Endothelial cell of umbilical vein (primary cell): ENCODE measurements around the gene MOCOS. TPM values are rescaled to one million over a fixed set of nuclear protein-coding genes. Genes with fewer than 3 reads are reported as not detected.

ENCODE experiments used
- BruUV-seq: library from RNA; stranded (reverse); fragments of 400-500 nt; replicated peaks from 2 replicates; lab custom pipeline; 2021; lab: Mats Ljungman, UMichigan
- CTCF ChIA-PET: fragments of 300-600, 350-600 bp; sonication (Branson Sonifier 250); formaldehyde crosslinking; loops from one replicate; lab custom pipeline; 2021; ENCODE audit warnings: antibody characterized with exemption, inconsistent platforms; lab: Charles Lee
- POLR2A ChIA-PET: fragments of 300-600, 350-600 bp; sonication (Branson Sonifier 250); formaldehyde crosslinking; loops from one replicate; lab custom pipeline; 2021; ENCODE audit warnings: antibody characterized with exemption, inconsistent platforms; lab: Charles Lee
- DNase-seq: peaks from one replicate; pipeline ENCODE4 v3.0.0-alpha.2; 2011; ENCODE audit warnings: low read depth, low spot score
- FAIRE-seq: peaks from 2 replicates; lab custom pipeline; 2011; peaks lifted over from hg19 to GRCh38; lab: Jason Lieb, UNC
- H2AFZ ChIP-seq: 2 replicates; pipeline ENCODE4 v1.6.0; 2012; ENCODE audit warnings: low read depth, low read length, control low read depth, inconsistent platforms
- H3K27ac ChIP-seq: 2 replicates; pipeline ENCODE4 v1.5.1; 2011; ENCODE audit warnings: low read depth, mild to moderate bottlenecking, control low read depth, low read length, moderate library complexity; ENCODE audit not compliant: insufficient read depth
- H3K27me3 ChIP-seq, 2 experiments: 2 replicates each; pipeline versions ENCODE4 v1.6.0 to v1.6.1; 2011; ENCODE audit warnings: low read length in 2 of 2, mixed read lengths in 1 of 2; ENCODE audit not compliant: control insufficient read depth in 2 of 2, insufficient read depth in 2 of 2
- H3K36me3 ChIP-seq, 2 experiments: 2 replicates in 1 of 2; 3 replicates in 1 of 2; pipeline ENCODE4 v1.5.1; 2011; ENCODE audit warnings: low read length in 2 of 2, mild to moderate bottlenecking in 1 of 2, moderate library complexity in 1 of 2; ENCODE audit not compliant: control insufficient read depth in 2 of 2, insufficient read depth in 2 of 2; ENCODE audit errors: extremely low read depth in 1 of 2
- H3K4me1 ChIP-seq: 3 replicates; pipeline ENCODE4 v1.5.1; 2011; ENCODE audit warnings: mild to moderate bottlenecking, low read length; ENCODE audit not compliant: control insufficient read depth, insufficient read depth; ENCODE audit errors: extremely low read depth
- H3K4me2 ChIP-seq: 2 replicates; pipeline ENCODE4 v1.6.1; 2011; ENCODE audit warnings: low read length, control low read depth, mixed read lengths; ENCODE audit not compliant: insufficient read depth
- H3K4me3 ChIP-seq, 3 experiments: fragments of 200-600 bp in 1 of 3; sonication (generic), shearing (Covaris generic) in 1 of 3; replicated peaks in 1 of 3; 2 replicates each; pipeline ENCODE4 v1.5.1; 2011 to 2016; ENCODE audit warnings: control low read depth in 3 of 3, low read length in 3 of 3, mild to moderate bottlenecking in 2 of 3, inconsistent platforms in 1 of 3, low read depth in 1 of 3, moderate library complexity in 1 of 3; ENCODE audit not compliant: insufficient read depth in 1 of 3
- H3K79me2 ChIP-seq: 2 replicates; pipeline ENCODE4 v1.6.0; 2012; ENCODE audit warnings: low read length, inconsistent platforms; ENCODE audit not compliant: control insufficient read depth, insufficient read depth
- H3K9ac ChIP-seq: replicated peaks from 2 replicates; pipeline ENCODE3; 2011; ENCODE audit warnings: low read length, control low read depth; ENCODE audit not compliant: insufficient read depth; ENCODE audit errors: extremely low read depth
- H3K9me1 ChIP-seq: replicated peaks from 3 replicates; pipeline ENCODE4 v1.6.0; 2011; ENCODE audit warnings: mild to moderate bottlenecking, low read length; ENCODE audit not compliant: control insufficient read depth, insufficient read depth; ENCODE audit errors: extremely low read depth
- H3K9me3 ChIP-seq: replicated peaks from 2 replicates; pipeline ENCODE4 v1.5.1; 2012; ENCODE audit warnings: low read length, inconsistent platforms; ENCODE audit not compliant: control insufficient read depth, insufficient read depth
- H4K20me1 ChIP-seq: replicated peaks from 2 replicates; pipeline ENCODE3; 2011; ENCODE audit warnings: mild to moderate bottlenecking, low read length; ENCODE audit not compliant: control insufficient read depth, insufficient read depth; ENCODE audit errors: extremely low read depth
- EZH2 ChIP-seq: IDR thresholded peaks from 2 replicates; pipeline ENCODE4 v1.6.1; 2012; ENCODE audit warnings: borderline replicate concordance, low read depth, mild to moderate bottlenecking, moderate library complexity, low read length, inconsistent platforms; ENCODE audit not compliant: severe bottlenecking
- GATA2 ChIP-seq: IDR thresholded peaks from 2 replicates; pipeline ENCODE4 v1.7.0; 2011; ENCODE audit warnings: low read depth, mild to moderate bottlenecking, moderate library complexity, mixed read lengths, low read length; ENCODE audit not compliant: insufficient read length, insufficient read depth
- MYC ChIP-seq: IDR thresholded peaks from one replicate; pipeline ENCODE4 v1.6.1; 2011; ENCODE audit warnings: mild to moderate bottlenecking, low read depth, low read length
- POLR2A ChIP-seq: IDR thresholded peaks from 2 replicates; pipeline ENCODE4 v1.6.1; 2012; ENCODE audit warnings: low read depth, mild to moderate bottlenecking, control low read depth, low read length
- POLR2AphosphoS5 ChIP-seq: IDR thresholded peaks from 2 replicates; pipeline ENCODE4 v1.6.1; 2012; ENCODE audit warnings: low read depth, mild to moderate bottlenecking, control low read depth, low read length, moderate library complexity; ENCODE audit not compliant: insufficient read depth
- dilution Hi-C: fragments of 300-500 bp; cut with MboI; formaldehyde crosslinking; loops from one replicate; pipeline ENCODE4 v1.15.0; 2019; ENCODE audit warnings: low sequenced_read_pairs; ENCODE audit not compliant: extremely low pct_ligation_motif_present
- intact Hi-C: fragments of 100-400 bp; cut with micrococcal nuclease; formaldehyde crosslinking; loops from one replicate; pipeline ENCODE4 v1.10.0; 2022
- polyA plus RNA-seq, 4 experiments: library from polyadenylated mRNA; depleted of rRNA in 3 of 4; stranded (reverse) in 3 of 4; unstranded in 1 of 4; fragments of >200 nt; gene quantifications; 2 replicates each; pipeline versions ENCODE4 v1.2.1 to v1.2.3, GENCODE V29; 2011 to 2012; ENCODE audit warnings: missing spikeins in 1 of 4
- total RNA-seq: library from RNA; stranded (reverse); gene quantifications from 2 replicates; pipeline ENCODE4 v1.2.3, GENCODE V29; 2021
- TF ChIP-seq, protein P1 (sequence below), 2 donors: IDR thresholded peaks; 1 replicate in 1 of 2; 2 replicates in 1 of 2; pipeline ENCODE4 v1.5.1; 2011; ENCODE audit warnings: low read length in 2 of 2, mild to moderate bottlenecking in 2 of 2, moderate library complexity in 2 of 2, control low read depth in 1 of 2, inconsistent platforms in 1 of 2, low read depth in 1 of 2; ENCODE audit not compliant: insufficient read depth in 1 of 2; ENCODE audit errors: extremely low read depth in 1 of 2
- TF ChIP-seq, protein P2 (sequence below): IDR thresholded peaks from 2 replicates; pipeline ENCODE4 v1.6.1; 2011; ENCODE audit not compliant: insufficient read depth, insufficient read length

MOCOS gene
- total and polyA plus RNA-seq, 2 donors (not counting 3 experiments of a cell fraction or from before 2014, with no cell fraction given): 0.18 to 0.88 TPM

GRCh38 chr18:36152781-36153180 lies 34.5 kb upstream of the MOCOS start:
- FAIRE-seq (no peak), DNase-seq (no peak)
- Histone ChIP-seq H4K20me1 (no peaks in the 10 kb centered on the region), H3K27me3 (no peaks in the 10 kb centered on the region), H3K27ac (no peak overlapping the region), H3K9me3 (no peaks in the 10 kb centered on the region), H3K4me1 (peaks cover 6% of the 10 kb centered on the region), H3K4me3 (no peak overlapping the region), H3K36me3 (peaks cover 8 to 16% of the 10 kb centered on the region in 2 experiments), H3K9me1 (no peaks in the 10 kb centered on the region), H3K9ac (no peak overlapping the region), H3K4me2 (no peak overlapping the region), H2AFZ (no peak overlapping the region), H3K79me2 (no peaks in the 10 kb centered on the region)
- intact Hi-C loops (no loop called here), dilution Hi-C loops (no loop called here)
- POLR2A ChIA-PET: no interaction called here
- TF ChIP-seq, protein P1, sequence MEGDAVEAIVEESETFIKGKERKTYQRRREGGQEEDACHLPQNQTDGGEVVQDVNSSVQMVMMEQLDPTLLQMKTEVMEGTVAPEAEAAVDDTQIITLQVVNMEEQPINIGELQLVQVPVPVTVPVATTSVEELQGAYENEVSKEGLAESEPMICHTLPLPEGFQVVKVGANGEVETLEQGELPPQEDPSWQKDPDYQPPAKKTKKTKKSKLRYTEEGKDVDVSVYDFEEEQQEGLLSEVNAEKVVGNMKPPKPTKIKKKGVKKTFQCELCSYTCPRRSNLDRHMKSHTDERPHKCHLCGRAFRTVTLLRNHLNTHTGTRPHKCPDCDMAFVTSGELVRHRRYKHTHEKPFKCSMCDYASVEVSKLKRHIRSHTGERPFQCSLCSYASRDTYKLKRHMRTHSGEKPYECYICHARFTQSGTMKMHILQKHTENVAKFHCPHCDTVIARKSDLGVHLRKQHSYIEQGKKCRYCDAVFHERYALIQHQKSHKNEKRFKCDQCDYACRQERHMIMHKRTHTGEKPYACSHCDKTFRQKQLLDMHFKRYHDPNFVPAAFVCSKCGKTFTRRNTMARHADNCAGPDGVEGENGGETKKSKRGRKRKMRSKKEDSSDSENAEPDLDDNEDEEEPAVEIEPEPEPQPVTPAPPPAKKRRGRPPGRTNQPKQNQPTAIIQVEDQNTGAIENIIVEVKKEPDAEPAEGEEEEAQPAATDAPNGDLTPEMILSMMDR (IDR thresholded peaks at IDR 0.05; ENCODE audit: extremely low read depth in 1 of 2, insufficient read depth in 1 of 2, low read depth in 1 of 2, low read length in 2 of 2): no peak
- TF ChIP-seq EZH2: no peak
- no peak for TF ChIP-seq GATA2
- TF ChIP-seq, protein P2, sequence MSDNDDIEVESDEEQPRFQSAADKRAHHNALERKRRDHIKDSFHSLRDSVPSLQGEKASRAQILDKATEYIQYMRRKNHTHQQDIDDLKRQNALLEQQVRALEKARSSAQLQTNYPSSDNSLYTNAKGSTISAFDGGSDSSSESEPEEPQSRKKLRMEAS: no peak
- CTCF ChIA-PET: no interaction called here
- BruUV-seq: no TSS peak

DNA sequence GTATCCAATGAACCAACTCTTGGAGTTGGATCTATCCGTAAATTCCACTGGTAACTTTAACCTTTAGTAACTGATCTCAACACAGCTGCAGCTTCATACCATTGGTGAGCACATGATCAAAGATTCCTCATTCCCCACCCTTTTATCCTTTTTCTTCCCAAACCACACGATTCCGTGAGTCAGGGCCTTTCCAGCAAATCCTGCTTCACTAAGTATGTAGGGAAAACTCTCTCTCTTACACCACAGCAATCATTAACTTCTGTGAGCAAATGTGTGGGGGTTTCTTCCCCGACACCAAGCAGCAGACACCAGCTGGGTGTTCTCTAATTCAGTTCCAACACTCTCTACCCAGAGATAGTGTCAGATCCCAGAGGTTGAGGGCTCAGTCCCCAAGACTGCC lies 34.1 kb upstream of the MOCOS start:
- no peaks in the 10 kb centered on the region for H3K9me3 ChIP-seq
- POLR2A ChIA-PET: no interaction called here
- intact Hi-C loops: no loop called here
- H3K9me1 ChIP-seq: no peaks in the 10 kb centered on the region
- BruUV-seq: no TSS peak
- no peak overlapping the region for H3K27ac ChIP-seq
- CTCF ChIA-PET: no interaction called here
- peaks cover 8 to 16% of the 10 kb centered on the region in 2 experiments for H3K36me3 ChIP-seq
- dilution Hi-C loops: no loop called here
- no peak overlapping the region for H2AFZ ChIP-seq
- H3K4me3 ChIP-seq: no peak overlapping the region
- DNase-seq: no peak
- FAIRE-seq: no peak
- no peaks in the 10 kb centered on the region for H3K79me2 ChIP-seq
- no peaks in the 10 kb centered on the region for H4K20me1 ChIP-seq
- TF ChIP-seq POLR2A: no peak
- TF ChIP-seq POLR2AphosphoS5: no peak
- TF ChIP-seq MYC: no peak
- TF ChIP-seq, protein P1 (IDR thresholded peaks at IDR 0.05; ENCODE audit: extremely low read depth in 1 of 2, insufficient read depth in 1 of 2, low read depth in 1 of 2, low read length in 2 of 2): no peak
- no peak for TF ChIP-seq EZH2
- H3K27me3 ChIP-seq: no peaks in the 10 kb centered on the region
- no peak overlapping the region for H3K4me2 ChIP-seq
- peaks cover 10% of the 10 kb centered on the region for H3K4me1 ChIP-seq
- H3K9ac ChIP-seq: no peak overlapping the region
